Measurements from ENCODE around the gene TUBG1. TPM values are rescaled to one million over a fixed set of nuclear protein-coding genes. Genes with fewer than 3 reads are reported as not detected.
"Not testable (repeated sequence)": the region's sequence is repeated elsewhere in the genome, so short reads cannot be mapped to it uniquely, and the experiment has no call there.

TUBG1 gene
- total RNA-seq, 2 donors from 2014 or later = 42.3 to 51.5 TPM

- Mint-ChIP-seq H3K4me1 (ENCODE audit: low read depth) (no peaks in the 10 kb centered on the region), H3K4me3 (no peak overlapping the region), H3K9me3 (no peaks in the 10 kb centered on the region), H3K36me3 (ENCODE audit: insufficient read depth in 2 of 2) (peaks cover 11 to 15% of the 10 kb centered on the region in 2 donors), H3K27me3 (ENCODE audit: low read depth) (no peaks in the 10 kb centered on the region), H3K27ac (peak overlapping the region; percentile 47)
- DNase-seq = no peak
- no peak for ATAC-seq (replicated peaks in 1 of 2)
Measured at GRCh38 chr17:42586514-42587230, 22.8 kb upstream of the TUBG1 start.

GRCh38 chr17:42590886-42591285 is 18.6 kb upstream of the TUBG1 start:
- H3K27ac Mint-ChIP-seq = no peak overlapping the region
- no peaks in the 10 kb centered on the region for H3K27me3 Mint-ChIP-seq (ENCODE audit: low read depth)
- no peak overlapping the region for H3K4me3 Mint-ChIP-seq
- H3K9me3 Mint-ChIP-seq = no peaks in the 10 kb centered on the region
- no peaks in the 10 kb centered on the region for H3K4me1 Mint-ChIP-seq (ENCODE audit: low read depth)
- DNase-seq = no peak
- H3K36me3 Mint-ChIP-seq (ENCODE audit: insufficient read depth in 2 of 2) = peaks cover 6 to 16% of the 10 kb centered on the region in 2 donors
- ATAC-seq (replicated peaks in 1 of 2) = no peak

GRCh38 chr17:42591411-42591810 is 18.1 kb upstream of the TUBG1 start:
- ATAC-seq (replicated peaks in 1 of 2) (no peak), DNase-seq (no peak)

GRCh38 chr17:42596386-42596785 is 13.1 kb upstream of the TUBG1 start:
- Mint-ChIP-seq H3K4me1 (ENCODE audit: low read depth) (peaks cover 14% of the 10 kb centered on the region), H3K27ac (peak overlapping the region; percentile 4), H3K4me3 (no peak overlapping the region), H3K27me3 (ENCODE audit: low read depth) (no peaks in the 10 kb centered on the region), H3K36me3 (ENCODE audit: insufficient read depth in 2 of 2) (peaks cover 4 to 7% of the 10 kb centered on the region in 2 donors), H3K9me3 (no peaks in the 10 kb centered on the region)
- no peak for DNase-seq
- no peak for ATAC-seq (replicated peaks in 1 of 2)

More at GRCh38 chr17:42591411-42591810, 18.1 kb upstream of the TUBG1 start:
- Mint-ChIP-seq H3K4me1 (ENCODE audit: low read depth) (no peaks in the 10 kb centered on the region), H3K27ac (no peak overlapping the region), H3K9me3 (no peaks in the 10 kb centered on the region), H3K4me3 (no peak overlapping the region), H3K36me3 (ENCODE audit: insufficient read depth in 2 of 2) (peaks cover 8 to 17% of the 10 kb centered on the region in 2 donors), H3K27me3 (ENCODE audit: low read depth) (no peaks in the 10 kb centered on the region)

- H3K4me3 Mint-ChIP-seq = no peak overlapping the region
- no peak for ATAC-seq (replicated peaks in 1 of 2)
Measured at GRCh38 chr17:42598905-42599304, 10.6 kb upstream of the TUBG1 start.

GRCh38 chr17:42603318-42603717 is 6.2 kb upstream of the TUBG1 start:
- no peak for DNase-seq
- no peak for ATAC-seq (replicated peaks in 1 of 2)
- Mint-ChIP-seq H3K27ac (no peak overlapping the region), H3K36me3 (ENCODE audit: insufficient read depth in 2 of 2) (peaks cover 2 to 6% of the 10 kb centered on the region in 2 donors), H3K9me3 (no peaks in the 10 kb centered on the region), H3K4me3 (no peak overlapping the region), H3K4me1 (ENCODE audit: low read depth) (peaks cover 69% of the 10 kb centered on the region), H3K27me3 (ENCODE audit: low read depth) (no peaks in the 10 kb centered on the region)

More at GRCh38 chr17:42598905-42599304, 10.6 kb upstream of the TUBG1 start:
- Mint-ChIP-seq H3K36me3 (ENCODE audit: insufficient read depth in 2 of 2) (peaks cover 4 to 10% of the 10 kb centered on the region in 2 donors), H3K4me1 (ENCODE audit: low read depth) (peaks cover 25% of the 10 kb centered on the region), H3K27ac (peak overlapping the region; percentile 21), H3K27me3 (ENCODE audit: low read depth) (no peaks in the 10 kb centered on the region), H3K9me3 (no peaks in the 10 kb centered on the region)
- no peak for DNase-seq

GRCh38 chr17:42607769-42608168 is 1.7 kb upstream of the TUBG1 start:
- H3K4me3 Mint-ChIP-seq = peak overlapping the region; percentile 98 to 100

GRCh38 chr17:42608305-42609181 is 940 bp upstream of the TUBG1 start:
- peak overlapping the region; percentile 94 for H3K27ac Mint-ChIP-seq
- no peaks in the 10 kb centered on the region for H3K9me3 Mint-ChIP-seq
- ATAC-seq (replicated peaks in 1 of 2) (peak; percentile 63 to 65), DNase-seq (peak in 1 of 2 donors; percentile 21)
- H3K36me3 Mint-ChIP-seq (ENCODE audit: insufficient read depth in 2 of 2) = peaks cover 5 to 8% of the 10 kb centered on the region in 2 donors
- peaks cover 51% of the 10 kb centered on the region for H3K4me1 Mint-ChIP-seq (ENCODE audit: low read depth)
- peak overlapping the region; percentile 98 to 100 for H3K4me3 Mint-ChIP-seq
- no peaks in the 10 kb centered on the region for H3K27me3 Mint-ChIP-seq (ENCODE audit: low read depth)

More at GRCh38 chr17:42607769-42608168, 1.7 kb upstream of the TUBG1 start:
- no peak overlapping the region for H3K27ac Mint-ChIP-seq
- DNase-seq (no peak), ATAC-seq (replicated peaks in 1 of 2) (no peak)
- H3K27me3 Mint-ChIP-seq (ENCODE audit: low read depth) = no peaks in the 10 kb centered on the region
- H3K9me3 Mint-ChIP-seq = no peaks in the 10 kb centered on the region
- H3K36me3 Mint-ChIP-seq (ENCODE audit: insufficient read depth in 2 of 2) = peaks cover 5 to 11% of the 10 kb centered on the region in 2 donors
- peaks cover 58% of the 10 kb centered on the region for H3K4me1 Mint-ChIP-seq (ENCODE audit: low read depth)

GRCh38 chr17:42609814-42610801 is 625 bp downstream of the TUBG1 start:
- peak overlapping the region; percentile 98 to 100 for H3K4me3 Mint-ChIP-seq
- ATAC-seq (replicated peaks in 1 of 2) (peak; percentile 0 to 10), DNase-seq (peak in 1 of 2 donors; percentile 27)
- H3K36me3 Mint-ChIP-seq (ENCODE audit: insufficient read depth in 2 of 2) = peaks cover 5 to 17% of the 10 kb centered on the region in 2 donors
- not testable (repeated sequence) for H3K9me3 Mint-ChIP-seq; H3K27me3 Mint-ChIP-seq (ENCODE audit: low read depth)
- peak overlapping the region; percentile 69 for H3K27ac Mint-ChIP-seq
- H3K4me1 Mint-ChIP-seq (ENCODE audit: low read depth) = peaks cover 36% of the 10 kb centered on the region

- H3K36me3 Mint-ChIP-seq (ENCODE audit: insufficient read depth in 2 of 2) = peaks cover 5 to 22% of the 10 kb centered on the region in 2 donors
Measured at GRCh38 chr17:42612013-42612412, 2.5 kb downstream of the TUBG1 start.

GRCh38 chr17:42613699-42614295 is 4.3 kb downstream of the TUBG1 start:
- Mint-ChIP-seq H3K9me3 (no peaks in the 10 kb centered on the region), H3K4me1 (ENCODE audit: low read depth) (peaks cover 16% of the 10 kb centered on the region), H3K27ac (no peak overlapping the region), H3K27me3 (ENCODE audit: low read depth) (no peaks in the 10 kb centered on the region), H3K36me3 (ENCODE audit: insufficient read depth in 2 of 2) (peaks cover 2 to 20% of the 10 kb centered on the region in 2 donors), H3K4me3 (no peak overlapping the region)
- ATAC-seq (replicated peaks in 1 of 2) (no peak), DNase-seq (no peak)

More at GRCh38 chr17:42612013-42612412, 2.5 kb downstream of the TUBG1 start:
- Mint-ChIP-seq H3K9me3 (no peaks in the 10 kb centered on the region), H3K4me3 (no peak overlapping the region), H3K27me3 (ENCODE audit: low read depth) (no peaks in the 10 kb centered on the region), H3K27ac (no peak overlapping the region), H3K4me1 (ENCODE audit: low read depth) (peaks cover 17% of the 10 kb centered on the region)
- DNase-seq (no peak), ATAC-seq (replicated peaks in 1 of 2) (no peak)

- Mint-ChIP-seq H3K27ac (no peak overlapping the region), H3K27me3 (ENCODE audit: low read depth) (no peaks in the 10 kb centered on the region), H3K9me3 (no peaks in the 10 kb centered on the region), H3K36me3 (ENCODE audit: insufficient read depth in 2 of 2) (peaks cover 0 to 16% of the 10 kb centered on the region in 2 donors), H3K4me1 (ENCODE audit: low read depth) (peaks cover 16% of the 10 kb centered on the region), H3K4me3 (no peak overlapping the region)
- ATAC-seq (replicated peaks in 1 of 2) (no peak), DNase-seq (no peak)
Measured at GRCh38 chr17:42617956-42618431, 8.5 kb downstream of the TUBG1 start.

Data from activated T-cell treated with anti-CD3 and anti-CD28 coated beads, Interleukin-2, amount 50 U/mL, for 72 hours (primary cell).